Measurements from ENCODE around the gene LAP3.

GRCh38 chr4:17589355-17589754, 12.4 kb downstream of the LAP3 start:
- TF ChIP-seq CTCF (IDR thresholded peaks at IDR 0.05 in 8 of 11, conservative IDR thresholded peaks at IDR 0.05 in 3 of 11) (no peak), POLR2A (IDR thresholded peaks at IDR 0.05) (no peak)

Measured in spleen (tissue), 7 donors.